Measurements from ENCODE around the gene PPL. TPM values are rescaled to one million over a fixed set of nuclear protein-coding genes. Genes with fewer than 3 reads are reported as not detected.
"Not testable (repeated sequence)": the region's sequence is repeated elsewhere in the genome, so short reads cannot be mapped to it uniquely, and the experiment has no call there.

PPL gene
- total and polyA plus RNA-seq, 4 experiments from 2014 or later, result 0.39 TPM; not detected in 3

- H3K9me3 ChIP-seq (ENCODE audit: control insufficient read depth in 1 of 2, low read length in 2 of 2), result no peaks in the 10 kb centered on the region
- Mint-ChIP-seq H3K27me3 (peaks cover 21 to 30% of the 10 kb centered on the region in 2 donors), H3K27ac (peak within 1 kb of the TSS; percentile 1 to 77 (median 57)), H3K4me1 (peaks cover 12 to 28% (median 20%) of the 10 kb centered on the region in 4 donors), H3K9me3 (no peaks in the 10 kb centered on the region), H3K4me3 (peak within 1 kb of the TSS; percentile 78 to 92 (median 86)), H3K36me3 (no peaks in the 10 kb centered on the region)
- ChIA-PET CTCF (ENCODE audit: partially characterized antibody) (interaction anchor here (1.5 kb wide), 1 partner anchor 409 kb away, joined by 4 read pairs; no protein-coding TSS in a partner anchor), POLR2A (ENCODE audit: partially characterized antibody) (no interaction called here)
- H3K4me1 ChIP-seq (ENCODE audit: insufficient read depth, low read length), result peaks cover 16% of the 10 kb centered on the region
- intact Hi-C loops (cut with micrococcal nuclease), result loop anchor here (1.0 to 10.0 kb wide), 5 partner anchors 111 to 1023 kb away; partner anchors contain the start of genes GLYR1, PAM16 and UBN1
- no peaks in the 10 kb centered on the region for H3K36me3 ChIP-seq (ENCODE audit: insufficient read depth, low read length)
- H3K27me3 ChIP-seq (ENCODE audit: insufficient read depth, low read length), result peaks cover 11% of the 10 kb centered on the region
- H3K4me3 ChIP-seq (ENCODE audit: low read length in 2 of 2), result peak within 1 kb of the TSS; percentile 23 to 45
- no peak within 1 kb of the TSS for H3K27ac ChIP-seq (ENCODE audit: low read depth, low read length)
- DNase-seq, result peak; percentile 86 to 96 (median 89)
These were observed 21.0 kb upstream of the PPL start, which contains the start of gene SEC14L5 for GRCh38 chr16:4957720-4958509. SEC14L5 (plus strand) TSS chr16:4958330; CDS start chr16:4959324, 994 bp downstream.

GRCh38 chr16:4957420-4957719 is 20.4 kb upstream of the PPL start:
- H3K4me1 ChIP-seq (ENCODE audit: insufficient read depth, low read length), result peaks cover 16% of the 10 kb centered on the region
- peaks cover 12 to 28% (median 20%) of the 10 kb centered on the region in 4 donors for H3K4me1 Mint-ChIP-seq
- no peak overlapping the region for H3K27ac ChIP-seq (ENCODE audit: low read depth, low read length)
- intact Hi-C loops (cut with micrococcal nuclease), result loop anchor here (5.0 to 10.0 kb wide), 3 partner anchors 605 to 1023 kb away; partner anchors contain the start of gene PAM16
- ChIA-PET POLR2A (ENCODE audit: partially characterized antibody) (no interaction called here), CTCF (ENCODE audit: partially characterized antibody) (interaction anchor here (0.9 to 1.5 kb wide), 2 partner anchors 223 to 409 kb away, joined by 3 to 4 read pairs; partner anchors contain the start of gene DNAAF8)
- H3K36me3 ChIP-seq (ENCODE audit: insufficient read depth, low read length), result no peaks in the 10 kb centered on the region
- H3K4me3 ChIP-seq (ENCODE audit: low read length in 2 of 2), result peak overlapping the region; percentile 23 to 39
- no peaks in the 10 kb centered on the region for H3K36me3 Mint-ChIP-seq
- H3K9me3 Mint-ChIP-seq, result no peaks in the 10 kb centered on the region
- peaks cover 20 to 30% of the 10 kb centered on the region in 2 donors for H3K27me3 Mint-ChIP-seq
- peaks cover 11% of the 10 kb centered on the region for H3K27me3 ChIP-seq (ENCODE audit: insufficient read depth, low read length)
- DNase-seq, result no peak
- H3K4me3 Mint-ChIP-seq, result peak overlapping the region; percentile 78 to 92 (median 86)
- H3K9me3 ChIP-seq (ENCODE audit: control insufficient read depth in 1 of 2, low read length in 2 of 2), result no peaks in the 10 kb centered on the region
- H3K27ac Mint-ChIP-seq, result peak overlapping the region in 4 of 7 donors; percentile 1 to 77 (median 66)

GRCh38 chr16:4954714-4955113 is 17.8 kb upstream of the PPL start:
- intact Hi-C loops (cut with micrococcal nuclease), result loop anchor here (5.0 to 10.0 kb wide), 3 partner anchors 602 to 1020 kb away; partner anchors contain the start of gene PAM16
- CTCF ChIA-PET (ENCODE audit: partially characterized antibody), result interaction anchor here (1.2 to 1.5 kb wide), 2 partner anchors 1015 to 1017 kb away, joined by 3 read pairs; no protein-coding TSS in a partner anchor

GRCh38 chr16:4951583-4951982 is 14.6 kb upstream of the PPL start:
- CTCF ChIA-PET (ENCODE audit: partially characterized antibody); H3K36me3 ChIP-seq (ENCODE audit: insufficient read depth, low read length); H3K36me3 Mint-ChIP-seq; H3K4me3 Mint-ChIP-seq; H3K4me3 ChIP-seq (ENCODE audit: low read length in 2 of 2); H3K27ac ChIP-seq (ENCODE audit: low read depth, low read length); DNase-seq; H3K27ac Mint-ChIP-seq; H3K27me3 ChIP-seq (ENCODE audit: insufficient read depth, low read length); H3K9me3 ChIP-seq (ENCODE audit: control insufficient read depth in 1 of 2, low read length in 2 of 2); H3K4me1 Mint-ChIP-seq; H3K9me3 Mint-ChIP-seq; POLR2A ChIA-PET (ENCODE audit: partially characterized antibody); H3K4me1 ChIP-seq (ENCODE audit: insufficient read depth, low read length): not testable (repeated sequence)
- intact Hi-C loops (cut with micrococcal nuclease), result loop anchor here (10.0 kb wide), 1 partner anchor 1017 kb away; no protein-coding TSS in a partner anchor
- peaks cover 19 to 31% of the 10 kb centered on the region in 2 donors for H3K27me3 Mint-ChIP-seq

More at GRCh38 chr16:4954714-4955113, 17.8 kb upstream of the PPL start:
- Mint-ChIP-seq H3K4me3 (no peak overlapping the region), H3K27me3 (peaks cover 19 to 26% of the 10 kb centered on the region in 2 donors), H3K9me3 (no peaks in the 10 kb centered on the region), H3K36me3 (no peaks in the 10 kb centered on the region), H3K27ac (no peak overlapping the region), H3K4me1 (peaks cover 12 to 28% (median 20%) of the 10 kb centered on the region in 4 donors)
- H3K36me3 ChIP-seq (ENCODE audit: insufficient read depth, low read length), result no peaks in the 10 kb centered on the region
- POLR2A ChIA-PET (ENCODE audit: partially characterized antibody), result no interaction called here
- peaks cover 16% of the 10 kb centered on the region for H3K4me1 ChIP-seq (ENCODE audit: insufficient read depth, low read length)
- H3K27me3 ChIP-seq (ENCODE audit: insufficient read depth, low read length), result peaks cover 11% of the 10 kb centered on the region
- no peak overlapping the region for H3K27ac ChIP-seq (ENCODE audit: low read depth, low read length)
- no peak for DNase-seq
- H3K9me3 ChIP-seq (ENCODE audit: control insufficient read depth in 1 of 2, low read length in 2 of 2), result no peaks in the 10 kb centered on the region
- H3K4me3 ChIP-seq (ENCODE audit: low read length in 2 of 2), result no peak overlapping the region

GRCh38 chr16:4949986-4950385 is 13.0 kb upstream of the PPL start:
- POLR2A ChIA-PET (ENCODE audit: partially characterized antibody), result no interaction called here
- no peaks in the 10 kb centered on the region for H3K9me3 ChIP-seq (ENCODE audit: control insufficient read depth in 1 of 2, low read length in 2 of 2)
- H3K4me1 ChIP-seq (ENCODE audit: insufficient read depth, low read length), result no peaks in the 10 kb centered on the region
- DNase-seq, result no peak
- intact Hi-C loops (cut with micrococcal nuclease), result loop anchor here (10.0 kb wide), 1 partner anchor 1015 kb away; no protein-coding TSS in a partner anchor
- H3K4me3 ChIP-seq (ENCODE audit: low read length in 2 of 2), result no peak overlapping the region
- Mint-ChIP-seq H3K9me3 (no peaks in the 10 kb centered on the region), H3K4me3 (no peak overlapping the region), H3K36me3 (peaks cover 0 to 4% of the 10 kb centered on the region in 2 donors), H3K27me3 (peaks cover 15 to 22% of the 10 kb centered on the region in 2 donors), H3K4me1 (no peaks in the 10 kb centered on the region), H3K27ac (peak overlapping the region in 1 of 7 donors; percentile 12)
- CTCF ChIA-PET (ENCODE audit: partially characterized antibody), result no interaction called here
- no peaks in the 10 kb centered on the region for H3K36me3 ChIP-seq (ENCODE audit: insufficient read depth, low read length)
- no peaks in the 10 kb centered on the region for H3K27me3 ChIP-seq (ENCODE audit: insufficient read depth, low read length)
- H3K27ac ChIP-seq (ENCODE audit: low read depth, low read length), result no peak overlapping the region

GRCh38 chr16:4948903-4949766 is 12.2 kb upstream of the PPL start:
- H3K36me3 Mint-ChIP-seq, result peaks cover 0 to 4% of the 10 kb centered on the region in 2 donors
- no peaks in the 10 kb centered on the region for H3K4me1 ChIP-seq (ENCODE audit: insufficient read depth, low read length)
- H3K36me3 ChIP-seq (ENCODE audit: insufficient read depth, low read length), result no peaks in the 10 kb centered on the region
- H3K4me3 Mint-ChIP-seq, result no peak overlapping the region
- H3K27ac ChIP-seq (ENCODE audit: low read depth, low read length), result no peak overlapping the region
- H3K4me1 Mint-ChIP-seq, result no peaks in the 10 kb centered on the region
- no peaks in the 10 kb centered on the region for H3K27me3 ChIP-seq (ENCODE audit: insufficient read depth, low read length)
- H3K9me3 ChIP-seq (ENCODE audit: control insufficient read depth in 1 of 2, low read length in 2 of 2), result no peaks in the 10 kb centered on the region
- no peaks in the 10 kb centered on the region for H3K9me3 Mint-ChIP-seq
- DNase-seq, result no peak
- H3K27me3 Mint-ChIP-seq, result peaks cover 15 to 22% of the 10 kb centered on the region in 2 donors
- ChIA-PET POLR2A (ENCODE audit: partially characterized antibody) (no interaction called here), CTCF (ENCODE audit: partially characterized antibody) (no interaction called here)
- H3K27ac Mint-ChIP-seq, result no peak overlapping the region
- H3K4me3 ChIP-seq (ENCODE audit: low read length in 2 of 2), result no peak overlapping the region
- intact Hi-C loops (cut with micrococcal nuclease), result no loop called here
